SU-DHL-6 (cell line): ENCODE results near the gene TMEM92.

Experiments used
- CTCF ChIP-seq: fragments of 200-600 bp; sonication (generic); IDR thresholded peaks from one replicate; pipeline ENCODE4 v1.5.1; 2017; ENCODE audit warnings: antibody characterized with exemption, mild to moderate bottlenecking, low read length, moderate library complexity; ENCODE audit not compliant: insufficient read depth, poor library complexity, severe bottlenecking
- EZH2phosphoT487 ChIP-seq: fragments of 200-600 bp; sonication (generic), shearing (Covaris generic); conservative IDR thresholded peaks from 2 replicates; pipeline ENCODE4 v1.6.1; 2018; ENCODE audit warnings: mild to moderate bottlenecking, antibody characterized with exemption, low read length, moderate library complexity, mixed read lengths

- no peak for TF ChIP-seq EZH2phosphoT487
- TF ChIP-seq CTCF, result no peak
Observed at GRCh38 chr17:50323060-50323459, 48.8 kb downstream of the TMEM92 start.
